Spleen (tissue), 11 donors: ENCODE measurements around the gene PAWR. TPM values are rescaled to one million over a fixed set of nuclear protein-coding genes. Genes with fewer than 3 reads are reported as not detected.
"Not testable (repeated sequence)": the region's sequence is repeated elsewhere in the genome, so short reads cannot be mapped to it uniquely, and the experiment has no call there.

Experiments used
- DNase-seq: peaks from one replicate; pipeline ENCODE4 v3.0.0-alpha.2; 2020
- H3K27ac ChIP-seq, 8 donors: fragments of 200-600 bp; sonication (generic) in 7 of 8; 1 replicate in 4 of 8; 2 replicates in 4 of 8; pipeline versions ENCODE4 v1.5.0 to v1.8.0; 2016 to 2021; ENCODE audit warnings: inconsistent platforms in 4 of 8, mild to moderate bottlenecking in 4 of 8, moderate library complexity in 1 of 8
- H3K27me3 ChIP-seq, 7 donors: fragments of 200-600 bp; sonication (generic) in 6 of 7; replicated peaks in 1 of 7; 1 replicate in 4 of 7; 2 replicates in 3 of 7; pipeline versions ENCODE4 v1.5.0 to v1.8.0; 2016 to 2021; ENCODE audit warnings: inconsistent platforms in 3 of 7, mild to moderate bottlenecking in 1 of 7
- H3K36me3 ChIP-seq, 6 donors: fragments of 200-600 bp; sonication (generic) in 5 of 6; 1 replicate in 4 of 6; 2 replicates in 2 of 6; pipeline versions ENCODE4 v1.5.0 to v1.8.0; 2016 to 2021; ENCODE audit warnings: inconsistent platforms in 2 of 6
- H3K4me1 ChIP-seq, 6 donors: fragments of 200-600 bp; sonication (generic) in 5 of 6; 1 replicate in 3 of 6; 2 replicates in 3 of 6; pipeline versions ENCODE4 v1.5.0 to v1.8.0; 2016 to 2021; ENCODE audit warnings: inconsistent platforms in 3 of 6
- H3K4me3 ChIP-seq, 8 donors: fragments of 200-600 bp; sonication (generic) in 7 of 8; 1 replicate in 4 of 8; 2 replicates in 4 of 8; pipeline versions ENCODE4 v1.5.0 to v1.8.0; 2016 to 2021; ENCODE audit warnings: inconsistent platforms in 4 of 8, mild to moderate bottlenecking in 4 of 8, moderate library complexity in 2 of 8
- H3K9me3 ChIP-seq, 8 donors: fragments of 200-600 bp; sonication (generic) in 7 of 8; 1 replicate in 4 of 8; 2 replicates in 4 of 8; pipeline versions ENCODE4 v1.5.0 to v1.8.0; 2016 to 2021; ENCODE audit warnings: inconsistent platforms in 4 of 8
- POLR2A ChIP-seq, 3 donors: fragments of 450-650 bp; IDR thresholded peaks; one replicate each; pipeline ENCODE4 v1.5.1; 2017; ENCODE audit warnings: antibody characterized with exemption in 3 of 3, mild to moderate bottlenecking in 1 of 3
- POLR2AphosphoS5 ChIP-seq, 3 donors: sonication (generic); formaldehyde crosslinking; IDR thresholded peaks; one replicate each; pipeline ENCODE4 v1.5.1; 2017; ENCODE audit warnings: antibody characterized with exemption in 3 of 3
- WGBS, 5 donors: extraction: QIAGEN DNeasy Blood & Tissue Kit in 3 of 5; methylation state at CpG; one replicate each; pipeline versions ENCODE4 v1.1.5 to v1.1.7; 2013 to 2018; 5-methylcytosine and 5-hydroxymethylcytosine counted together
- intact Hi-C: fragments of 100-400 bp; cut with DNase I; formaldehyde crosslinking; loops from one replicate; pipeline ENCODE4 v1.15.0; 2023; ENCODE audit warnings: low total_unique reads
- polyA plus RNA-seq, 3 donors: library from polyadenylated mRNA; stranded (reverse); fragments of 200-250 nt; gene quantifications; one replicate each; pipeline ENCODE4 v1.2.1, GENCODE V29; 2013
- total RNA-seq, 7 donors: library from RNA; depleted of rRNA in 3 of 7; stranded (reverse); fragments of >200 nt in 3 of 7; fragmentation: NEBNext Ultra II Directional in 4 of 7; extraction: Animal tissue kit (Norgen Biotek cat#: 25700) in 4 of 7; gene quantifications; one replicate each; pipeline versions ENCODE4 v1.1.0 to v1.2.1, GENCODE V29; 2016 to 2021
- TF ChIP-seq, protein P1 (sequence below), 11 experiments: fragments of 200-600 bp in 7 of 11; fragments of 450-650 bp in 4 of 11; sonication (generic) in 4 of 11; IDR thresholded peaks in 8 of 11; conservative IDR thresholded peaks in 3 of 11; 1 replicate in 7 of 11; 2 replicates in 4 of 11; pipeline versions ENCODE4 v1.4.0 to v1.8.0; 2016 to 2021; ENCODE audit warnings: antibody characterized with exemption in 11 of 11, inconsistent platforms in 4 of 11, mild to moderate bottlenecking in 1 of 11
- donor health status: healthy with polysubstance abuse.
- donor health status: DM: no; HTN: no; CAD: no; lungs with moderate emphysema.
- donor health status: DM: no; HTN: no; CAD: no.
- donor health status: Bipolar disorder and iron deficiency.
- donor health status: healthy.
- donor health status: DM: no; HTN: no; CAD: no.
- donor health status: DM: yes; HTN: yes; CAD: no.

PAWR gene
- total and polyA plus RNA-seq, 10 donors: 16.1 to 38.0 (median 30.3) TPM

- intact Hi-C loops: no loop called here
- H3K4me3 ChIP-seq: no peak overlapping the region
- 89 to 98% (median 95%) methylated on average over 1 of the region's 1 CpG for WGBS, 5 donors
- no peak for DNase-seq
- no peaks in the 10 kb centered on the region for H3K4me1 ChIP-seq
- no peak overlapping the region for H3K27ac ChIP-seq
- H3K9me3 ChIP-seq: no peaks in the 10 kb centered on the region
- TF ChIP-seq, protein P1, sequence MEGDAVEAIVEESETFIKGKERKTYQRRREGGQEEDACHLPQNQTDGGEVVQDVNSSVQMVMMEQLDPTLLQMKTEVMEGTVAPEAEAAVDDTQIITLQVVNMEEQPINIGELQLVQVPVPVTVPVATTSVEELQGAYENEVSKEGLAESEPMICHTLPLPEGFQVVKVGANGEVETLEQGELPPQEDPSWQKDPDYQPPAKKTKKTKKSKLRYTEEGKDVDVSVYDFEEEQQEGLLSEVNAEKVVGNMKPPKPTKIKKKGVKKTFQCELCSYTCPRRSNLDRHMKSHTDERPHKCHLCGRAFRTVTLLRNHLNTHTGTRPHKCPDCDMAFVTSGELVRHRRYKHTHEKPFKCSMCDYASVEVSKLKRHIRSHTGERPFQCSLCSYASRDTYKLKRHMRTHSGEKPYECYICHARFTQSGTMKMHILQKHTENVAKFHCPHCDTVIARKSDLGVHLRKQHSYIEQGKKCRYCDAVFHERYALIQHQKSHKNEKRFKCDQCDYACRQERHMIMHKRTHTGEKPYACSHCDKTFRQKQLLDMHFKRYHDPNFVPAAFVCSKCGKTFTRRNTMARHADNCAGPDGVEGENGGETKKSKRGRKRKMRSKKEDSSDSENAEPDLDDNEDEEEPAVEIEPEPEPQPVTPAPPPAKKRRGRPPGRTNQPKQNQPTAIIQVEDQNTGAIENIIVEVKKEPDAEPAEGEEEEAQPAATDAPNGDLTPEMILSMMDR (IDR thresholded peaks at IDR 0.05 in 8 of 11, conservative IDR thresholded peaks at IDR 0.05 in 3 of 11): no peak
- TF ChIP-seq POLR2A (IDR thresholded peaks at IDR 0.05) (no peak), POLR2AphosphoS5 (IDR thresholded peaks at IDR 0.05) (no peak)
- H3K36me3 ChIP-seq: no peaks in the 10 kb centered on the region
- H3K27me3 ChIP-seq: no peaks in the 10 kb centered on the region
Observed at GRCh38 chr12:79652521-79652920, 38.2 kb downstream of the PAWR start.

DNA sequence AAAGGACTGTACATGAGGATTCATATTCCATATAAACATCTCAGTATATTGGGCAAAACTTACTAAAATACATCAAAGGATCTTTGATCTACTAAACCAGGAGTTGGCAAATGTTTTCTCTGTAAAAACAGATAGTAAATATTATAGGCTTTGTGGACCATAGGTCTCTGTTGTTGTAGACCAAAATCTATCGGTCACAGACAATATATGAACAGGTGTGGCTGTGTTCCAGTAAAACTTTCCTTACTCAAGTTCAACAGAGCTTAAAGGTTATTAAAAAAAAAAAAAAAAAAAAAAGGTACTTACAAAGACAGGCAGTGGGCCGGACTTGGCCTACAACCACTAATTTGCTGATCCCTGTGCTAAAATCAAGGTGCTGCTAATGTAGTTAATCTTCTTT is 40.3 kb downstream of the PAWR start:
- TF ChIP-seq POLR2AphosphoS5 (IDR thresholded peaks at IDR 0.05): no peak
- TF ChIP-seq, protein P1 (IDR thresholded peaks at IDR 0.05 in 8 of 11, conservative IDR thresholded peaks at IDR 0.05 in 3 of 11): no peak
- TF ChIP-seq POLR2A (IDR thresholded peaks at IDR 0.05): no peak
- no peak for DNase-seq
- intact Hi-C loops: no loop called here
- H3K36me3 ChIP-seq: no peaks in the 10 kb centered on the region
- H3K4me1 ChIP-seq: no peaks in the 10 kb centered on the region
- no peaks in the 10 kb centered on the region for H3K27me3 ChIP-seq
- H3K27ac ChIP-seq: no peak overlapping the region
- 88 to 98% (median 95%) methylated on average over 2 of the region's 2 CpGs for WGBS, 5 donors
- H3K4me3 ChIP-seq: no peak overlapping the region
- H3K9me3 ChIP-seq: no peaks in the 10 kb centered on the region

DNA sequence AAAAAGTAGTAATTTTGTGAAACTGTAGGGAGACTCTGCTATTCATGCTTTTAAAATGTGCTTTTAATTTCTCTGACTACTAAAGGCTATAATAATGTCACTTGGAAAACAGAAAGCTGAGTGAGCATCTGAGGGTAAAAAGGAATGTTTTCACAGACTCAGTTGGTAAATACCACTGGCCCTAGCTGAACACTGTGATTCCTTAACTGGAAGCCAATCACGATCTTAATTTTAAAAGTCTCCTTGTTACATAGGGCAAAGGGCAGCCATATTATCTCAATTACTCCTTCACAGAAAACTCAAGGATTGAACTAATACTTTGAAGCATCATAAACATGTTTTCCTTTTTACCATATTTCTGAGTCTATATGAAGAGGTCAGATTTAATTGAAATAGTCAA is 41.9 kb downstream of the PAWR start:
- H3K27me3 ChIP-seq: no peaks in the 10 kb centered on the region
- TF ChIP-seq POLR2A (IDR thresholded peaks at IDR 0.05) (no peak), POLR2AphosphoS5 (IDR thresholded peaks at IDR 0.05) (no peak)
- TF ChIP-seq, protein P1 (IDR thresholded peaks at IDR 0.05 in 8 of 11, conservative IDR thresholded peaks at IDR 0.05 in 3 of 11): no peak
- no peak overlapping the region for H3K27ac ChIP-seq
- H3K4me1 ChIP-seq: no peaks in the 10 kb centered on the region
- WGBS, 5 donors: 76 to 89% (median 85%) methylated on average over 1 of the region's 1 CpG
- H3K36me3 ChIP-seq: no peaks in the 10 kb centered on the region
- H3K9me3 ChIP-seq: no peaks in the 10 kb centered on the region
- no peak for DNase-seq
- intact Hi-C loops: no loop called here
- no peak overlapping the region for H3K4me3 ChIP-seq

DNA sequence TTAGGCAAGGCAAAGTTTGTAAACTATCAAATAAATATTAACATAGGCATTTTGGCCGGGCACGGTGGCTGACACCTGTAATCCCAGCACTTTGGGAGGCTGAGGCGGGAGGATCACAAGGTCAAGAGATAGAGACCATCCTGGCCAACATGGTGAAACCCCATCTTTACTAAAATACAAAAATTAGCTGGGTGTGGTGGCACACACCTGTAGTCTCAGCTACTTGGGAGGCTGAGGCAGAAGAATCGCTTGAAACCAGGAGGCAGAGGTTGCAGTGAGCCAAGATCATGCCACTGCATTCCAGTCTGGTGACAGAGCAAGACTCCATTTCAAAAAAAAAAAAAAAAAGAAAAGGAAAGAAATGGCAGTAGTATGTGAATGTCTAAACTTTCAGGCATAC is 43.9 kb downstream of the PAWR start:
- 90 to 98% (median 95%) methylated on average over 4 of the region's 4 CpGs for WGBS, 5 donors

GRCh38 chr12:79645235-79645630 is 45.5 kb downstream of the PAWR start:
- H3K36me3 ChIP-seq: no peaks in the 10 kb centered on the region
- H3K27me3 ChIP-seq: no peaks in the 10 kb centered on the region
- H3K4me3 ChIP-seq: no peak overlapping the region
- H3K4me1 ChIP-seq: no peaks in the 10 kb centered on the region
- H3K27ac ChIP-seq: no peak overlapping the region
- H3K9me3 ChIP-seq: no peaks in the 10 kb centered on the region
- no peak for DNase-seq
- intact Hi-C loops: no loop called here
- TF ChIP-seq POLR2AphosphoS5 (IDR thresholded peaks at IDR 0.05): no peak
- no peak for TF ChIP-seq POLR2A (IDR thresholded peaks at IDR 0.05)
- TF ChIP-seq, protein P1 (IDR thresholded peaks at IDR 0.05 in 8 of 11, conservative IDR thresholded peaks at IDR 0.05 in 3 of 11): no peak

More for the DNA sequence above, 43.9 kb downstream of the PAWR start:
- H3K27ac ChIP-seq, H3K9me3 ChIP-seq, intact Hi-C loops, H3K4me1 ChIP-seq, H3K4me3 ChIP-seq, H3K36me3 ChIP-seq, H3K27me3 ChIP-seq, DNase-seq: not testable (repeated sequence)
